Calu3 (cell line): ENCODE measurements around the gene ATXN7. TPM values are rescaled to one million over a fixed set of nuclear protein-coding genes. Genes with fewer than 3 reads are reported as not detected.

Experiments
- BruUV-seq: library from RNA; stranded (reverse); fragments of 400-500 nt; replicated peaks from 2 replicates; lab custom pipeline; 2021; lab: Mats Ljungman, UMichigan
- CTCF ChIA-PET: fragments of 300-600 bp; sonication (Branson Sonifier 250); formaldehyde crosslinking; loops from one replicate; lab custom pipeline; 2022; ENCODE audit warnings: antibody characterized with exemption; lab: Charles Lee
- DNase-seq: peaks from one replicate; pipeline ENCODE4 v3.0.0; 2022
- H3K27ac Mint-ChIP-seq: one replicate; pipeline ENCODE4 v1.8.0; 2022; ENCODE audit warnings: mixed read lengths; ENCODE audit not compliant: unreplicated experiment
- H3K27me3 Mint-ChIP-seq: one replicate; pipeline ENCODE4 v1.8.0; 2022; ENCODE audit warnings: mixed read lengths; ENCODE audit not compliant: unreplicated experiment
- H3K36me3 Mint-ChIP-seq: one replicate; pipeline ENCODE4 v1.8.0; 2022; ENCODE audit warnings: mild to moderate bottlenecking, moderate library complexity, mixed read lengths; ENCODE audit not compliant: insufficient read depth, unreplicated experiment
- H3K4me1 Mint-ChIP-seq: one replicate; pipeline ENCODE4 v1.8.0; 2022; ENCODE audit warnings: mild to moderate bottlenecking, low read depth, mixed read lengths; ENCODE audit not compliant: unreplicated experiment
- H3K4me3 Mint-ChIP-seq: one replicate; pipeline ENCODE4 v1.8.0; 2022; ENCODE audit warnings: mild to moderate bottlenecking, low read depth, moderate library complexity, mixed read lengths; ENCODE audit not compliant: unreplicated experiment
- H3K9me3 Mint-ChIP-seq: one replicate; pipeline ENCODE4 v1.8.0; 2022; ENCODE audit warnings: low read depth, mixed read lengths; ENCODE audit not compliant: unreplicated experiment
- CTCF ChIP-seq: fragments of 200-600 bp; IDR thresholded peaks from one replicate; pipeline ENCODE4 v1.8.0; 2022; ENCODE audit warnings: antibody characterized with exemption; ENCODE audit not compliant: unreplicated experiment
- intact Hi-C: fragments of 100-400 bp; cut with micrococcal nuclease; formaldehyde crosslinking; loops from one replicate; pipeline ENCODE4 v1.10.0; 2022; ENCODE audit not compliant: unreplicated experiment
- total RNA-seq: library from RNA; stranded (reverse); gene quantifications from 2 replicates; pipeline ENCODE4 v1.2.3, GENCODE V29; 2022

The ATXN7 gene
- total RNA-seq, 1 experiment from 2014 or later: 31.2 TPM

GRCh38 chr3:63921741-63922482 lies 58.2 kb downstream of the ATXN7 start:
- no peaks in the 10 kb centered on the region for H3K9me3 Mint-ChIP-seq
- CTCF ChIA-PET: no interaction called here
- H3K27me3 Mint-ChIP-seq: no peaks in the 10 kb centered on the region
- peaks cover 14% of the 10 kb centered on the region for H3K4me1 Mint-ChIP-seq
- BruUV-seq: no TSS peak
- peaks cover 4% of the 10 kb centered on the region for H3K36me3 Mint-ChIP-seq
- H3K27ac Mint-ChIP-seq: no peak overlapping the region
- no peak for DNase-seq
- H3K4me3 Mint-ChIP-seq: no peak overlapping the region
- intact Hi-C loops: no loop called here
- TF ChIP-seq CTCF: no peak

- Mint-ChIP-seq H3K36me3 (peaks cover 4% of the 10 kb centered on the region), H3K27me3 (no peaks in the 10 kb centered on the region), H3K4me1 (peaks cover 12% of the 10 kb centered on the region), H3K9me3 (no peaks in the 10 kb centered on the region), H3K4me3 (no peak overlapping the region), H3K27ac (no peak overlapping the region)
- no TSS peak for BruUV-seq
- CTCF ChIA-PET: no interaction called here
- no peak for DNase-seq
- intact Hi-C loops: no loop called here
- TF ChIP-seq CTCF: no peak
These were observed 59.0 kb downstream of the ATXN7 start for GRCh38 chr3:63922491-63923199.

GRCh38 chr3:63926309-63926708 lies 62.6 kb downstream of the ATXN7 start:
- CTCF ChIA-PET: no interaction called here
- no peaks in the 10 kb centered on the region for H3K27me3 Mint-ChIP-seq
- peaks cover under 1% of the 10 kb centered on the region for H3K4me1 Mint-ChIP-seq
- H3K36me3 Mint-ChIP-seq: peaks cover 4% of the 10 kb centered on the region
- H3K4me3 Mint-ChIP-seq: no peak overlapping the region
- intact Hi-C loops: no loop called here
- no peak for DNase-seq
- H3K27ac Mint-ChIP-seq: no peak overlapping the region
- BruUV-seq: no TSS peak
- TF ChIP-seq CTCF: no peak
- no peaks in the 10 kb centered on the region for H3K9me3 Mint-ChIP-seq

- DNase-seq: no peak
- no peaks in the 10 kb centered on the region for H3K9me3 Mint-ChIP-seq
- no TSS peak for BruUV-seq
- H3K36me3 Mint-ChIP-seq: peaks cover 4% of the 10 kb centered on the region
- no peak for TF ChIP-seq CTCF
- CTCF ChIA-PET: no interaction called here
- intact Hi-C loops: no loop called here
- no peak overlapping the region for H3K27ac Mint-ChIP-seq
- no peaks in the 10 kb centered on the region for H3K27me3 Mint-ChIP-seq
- no peak overlapping the region for H3K4me3 Mint-ChIP-seq
- H3K4me1 Mint-ChIP-seq: peaks cover 14% of the 10 kb centered on the region
These were observed 64.0 kb downstream of the ATXN7 start for GRCh38 chr3:63927422-63928280.
